Measurements from ENCODE around the gene LRP1B.

DNA sequence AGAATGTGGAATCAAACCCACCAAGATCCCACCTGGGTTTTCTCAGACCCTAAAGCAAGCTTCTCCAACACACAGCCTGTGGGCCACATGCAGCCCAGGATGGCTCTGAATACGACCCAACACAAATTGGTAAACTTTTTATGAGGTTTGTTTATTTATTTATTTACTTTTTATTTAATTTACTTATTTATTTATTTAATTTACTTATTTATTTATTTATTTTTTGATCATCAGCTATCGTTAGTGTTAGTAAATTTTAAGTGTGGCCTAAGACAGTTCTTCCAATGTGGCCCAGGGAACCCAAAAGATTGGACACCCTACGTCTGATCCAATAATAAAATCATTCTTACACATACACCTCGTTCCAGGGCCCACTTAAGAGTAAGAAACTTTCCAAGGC is 1451.1 kb downstream of the LRP1B start:
- no peak for TF ChIP-seq CTCF (IDR thresholded peaks at IDR 0.05)
- TF ChIP-seq POLR2AphosphoS5 (IDR thresholded peaks at IDR 0.05): no peak

All from breast epithelium (tissue), 3 donors.